Tibial nerve (tissue), 4 donors: ENCODE results near the gene CDCA8.

Source experiments
- EP300 ChIP-seq, 2 donors: sonication (generic); formaldehyde crosslinking; IDR thresholded peaks; one replicate each; pipeline ENCODE4 v1.6.1; 2017; ENCODE audit warnings: antibody characterized with exemption in 2 of 2, mild to moderate bottlenecking in 1 of 2
- POLR2A ChIP-seq, 2 donors: fragments of 450-650 bp; IDR thresholded peaks; one replicate each; pipeline ENCODE4 v1.6.1; 2017; ENCODE audit warnings: antibody characterized with exemption in 2 of 2, mild to moderate bottlenecking in 2 of 2, moderate library complexity in 2 of 2
- TF ChIP-seq, protein P1 (sequence below), 5 experiments: fragments of 200-600 bp in 3 of 5; fragments of 450-650 bp in 2 of 5; sonication (generic) in 3 of 5; IDR thresholded peaks; one replicate each; pipeline ENCODE4 v1.5.1; 2016 to 2019; ENCODE audit warnings: antibody characterized with exemption in 5 of 5, mild to moderate bottlenecking in 3 of 5, moderate library complexity in 2 of 5

DNA sequence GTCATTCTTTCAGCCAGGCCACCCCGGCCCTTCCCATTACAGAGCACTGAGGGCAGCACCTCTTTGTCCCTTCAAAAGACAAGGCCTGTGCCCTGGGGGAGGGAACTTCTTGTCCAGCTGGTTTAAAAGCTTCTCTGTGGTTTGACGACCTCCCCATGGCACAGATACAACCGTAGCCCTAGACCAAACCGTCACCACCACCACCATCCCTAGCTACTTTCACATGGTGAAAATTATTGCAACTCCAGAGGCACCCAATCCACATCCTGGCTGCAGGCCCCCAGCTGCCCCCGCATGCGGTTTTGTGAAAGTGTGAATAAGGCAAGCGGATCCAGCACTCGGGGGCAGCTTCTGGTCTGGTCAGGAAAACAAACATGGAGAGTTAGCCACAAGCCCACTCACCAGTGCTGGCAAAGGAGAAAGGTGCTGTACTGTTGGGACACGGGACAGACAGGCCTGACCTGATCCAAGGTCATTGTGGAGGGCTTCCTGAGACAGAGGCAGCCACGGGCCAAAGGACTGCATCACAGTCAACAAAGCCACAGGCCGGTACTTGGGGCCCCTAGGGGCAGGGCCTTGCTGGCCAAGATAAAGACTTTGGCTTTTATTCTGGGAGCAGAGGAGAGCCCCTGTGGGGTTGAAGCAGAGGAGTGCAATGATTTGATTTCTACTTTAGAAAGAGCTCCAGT, 31.2 kb downstream of the CDCA8 start:
- TF ChIP-seq, protein P1, sequence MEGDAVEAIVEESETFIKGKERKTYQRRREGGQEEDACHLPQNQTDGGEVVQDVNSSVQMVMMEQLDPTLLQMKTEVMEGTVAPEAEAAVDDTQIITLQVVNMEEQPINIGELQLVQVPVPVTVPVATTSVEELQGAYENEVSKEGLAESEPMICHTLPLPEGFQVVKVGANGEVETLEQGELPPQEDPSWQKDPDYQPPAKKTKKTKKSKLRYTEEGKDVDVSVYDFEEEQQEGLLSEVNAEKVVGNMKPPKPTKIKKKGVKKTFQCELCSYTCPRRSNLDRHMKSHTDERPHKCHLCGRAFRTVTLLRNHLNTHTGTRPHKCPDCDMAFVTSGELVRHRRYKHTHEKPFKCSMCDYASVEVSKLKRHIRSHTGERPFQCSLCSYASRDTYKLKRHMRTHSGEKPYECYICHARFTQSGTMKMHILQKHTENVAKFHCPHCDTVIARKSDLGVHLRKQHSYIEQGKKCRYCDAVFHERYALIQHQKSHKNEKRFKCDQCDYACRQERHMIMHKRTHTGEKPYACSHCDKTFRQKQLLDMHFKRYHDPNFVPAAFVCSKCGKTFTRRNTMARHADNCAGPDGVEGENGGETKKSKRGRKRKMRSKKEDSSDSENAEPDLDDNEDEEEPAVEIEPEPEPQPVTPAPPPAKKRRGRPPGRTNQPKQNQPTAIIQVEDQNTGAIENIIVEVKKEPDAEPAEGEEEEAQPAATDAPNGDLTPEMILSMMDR (IDR thresholded peaks at IDR 0.05) = no peak
- TF ChIP-seq POLR2A (IDR thresholded peaks at IDR 0.05) (no peak), EP300 (IDR thresholded peaks at IDR 0.05) (no peak)
